Effector CD8-positive, alpha-beta T cell (primary cell): ENCODE measurements around the gene PPP1R16B.

Experiments
- DNase-seq: peaks from one replicate; lab custom pipeline; 2025; lab: John Stamatoyannopoulos, UW

PPP1R16B gene

GRCh38 chr20:38965264-38965663 lies 159.8 kb downstream of the PPP1R16B start:
- DNase-seq: no peak

GRCh38 chr20:38968090-38968489 lies 162.6 kb downstream of the PPP1R16B start:
- no peak for DNase-seq

DNA sequence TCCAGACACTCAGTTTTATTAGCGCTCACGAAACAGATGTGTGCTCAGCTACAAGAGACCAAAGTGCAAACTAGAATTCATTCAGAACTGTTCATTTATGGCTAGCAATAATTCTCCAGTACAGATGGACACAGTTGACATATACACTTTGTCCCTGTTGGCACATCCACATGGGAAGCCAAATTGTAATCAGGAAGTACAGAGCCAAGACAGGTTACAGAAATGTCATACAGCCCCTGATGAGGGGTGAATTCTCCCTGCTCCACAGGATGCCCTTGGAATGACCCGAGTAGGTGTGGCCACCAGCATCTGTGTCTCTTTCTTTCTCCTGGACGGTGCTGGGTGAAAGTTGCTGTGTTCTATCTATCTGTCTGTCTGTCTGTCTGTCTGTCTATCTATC lies 164.2 kb downstream of the PPP1R16B start:
- DNase-seq: no peak

DNA sequence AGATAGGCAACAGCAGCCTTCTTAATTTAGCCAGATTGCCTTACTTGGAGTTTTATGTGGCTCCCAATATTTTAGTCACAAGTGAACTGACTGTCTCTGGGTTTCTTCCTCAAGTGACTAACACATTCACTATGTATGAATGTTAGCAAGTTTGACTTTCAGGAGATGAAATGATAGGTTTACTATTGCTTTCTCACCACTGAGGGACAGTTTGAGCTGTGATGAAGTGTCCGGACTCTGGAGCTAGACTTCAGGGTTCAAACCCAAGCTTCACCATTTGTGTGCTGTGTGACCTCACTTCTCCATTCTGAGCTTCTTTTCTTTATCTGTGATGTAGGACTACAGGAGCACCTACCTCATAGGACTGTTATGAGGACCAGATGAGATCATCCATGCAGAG lies 164.8 kb downstream of the PPP1R16B start:
- DNase-seq: no peak
